OCI-LY3 (cell line): ENCODE results near the gene RIOK2.

Experiments
- CTCF ChIP-seq: fragments of 200-600, 300-600 bp; sonication (generic); IDR thresholded peaks from 2 replicates; pipeline ENCODE4 v1.5.1; 2014; ENCODE audit warnings: antibody characterized with exemption, low read length, low read depth
- EZH2phosphoT487 ChIP-seq: fragments of 200-600 bp; shearing (Covaris generic); IDR thresholded peaks from 2 replicates; pipeline ENCODE4 v1.6.1; 2018; ENCODE audit warnings: antibody characterized with exemption, mixed run types, low read depth

DNA sequence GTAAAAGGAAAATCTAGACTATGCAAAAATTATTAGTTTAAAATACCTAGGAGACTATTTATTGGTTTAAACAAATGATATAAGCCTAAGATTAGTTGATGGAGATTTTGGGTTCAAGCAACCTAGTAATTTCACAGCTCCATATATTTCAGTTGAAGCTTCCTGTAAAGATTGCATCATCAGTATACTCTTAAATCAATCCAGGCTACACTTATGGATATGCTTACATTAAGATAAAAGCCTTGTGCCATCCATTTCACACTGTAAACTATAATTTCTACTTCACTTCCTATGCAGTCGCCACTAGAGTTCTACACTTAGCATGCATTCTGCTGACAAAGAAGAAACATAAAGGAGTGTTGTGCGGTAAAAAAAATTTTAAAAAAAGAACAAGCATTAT lies 33.3 kb downstream of the RIOK2 start:
- TF ChIP-seq CTCF, result no peak
- TF ChIP-seq EZH2phosphoT487, result no peak
